ENCODE results near the gene LSM8. TPM values are rescaled to one million over a fixed set of nuclear protein-coding genes. Genes with fewer than 3 reads are reported as not detected.

Gene LSM8
- 40.5 and 47.9 TPM in 2 replicates for total RNA-seq

GRCh38 chr7:118183786-118184564 lies at the start of gene LSM8:
TSS of gene LSM8 (plus strand) at chr7:118184164. CDS start at chr7:118184224, 60 bp downstream.

DNA sequence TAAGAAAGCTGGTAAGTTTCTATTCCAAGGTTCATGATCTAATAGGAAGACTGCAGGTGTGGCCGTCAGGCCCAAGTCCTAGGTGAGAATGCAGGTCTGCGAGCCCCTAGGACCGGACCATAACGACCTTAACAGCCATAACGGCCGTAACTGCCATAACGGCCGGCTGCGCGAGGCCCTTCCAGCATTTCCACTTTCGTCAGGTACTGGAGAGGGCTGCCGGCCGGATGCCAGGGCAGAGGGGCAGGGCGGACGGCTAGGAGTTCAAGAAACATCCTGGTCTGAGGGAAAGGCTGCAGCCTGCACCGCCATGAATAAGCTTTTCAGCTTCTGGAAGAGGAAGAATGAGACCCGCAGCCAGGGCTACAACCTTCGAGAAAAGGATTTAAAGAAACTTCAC lies 40.6 kb downstream of the LSM8 start, which contains the start of gene ANKRD7:
Gene ANKRD7 (plus strand): TSS at position 184 of the 400 bp plus-strand sequence. CDS start 127 bp downstream, at position 311.

Other genes with a start within 250 kb of the LSM8 start
- gene ANKRD7, start 40.5 kb downstream of the LSM8 start, total RNA-seq, result 0.18 and 0.19 TPM in 2 replicates